GM12872 (cell line): ENCODE results near the gene C5orf15.

Experiments
- TF ChIP-seq, protein P1 (sequence below): IDR thresholded peaks from 3 replicates; pipeline ENCODE4 v1.5.1; 2011; ENCODE audit warnings: low read depth, mild to moderate bottlenecking, low read length, moderate library complexity; ENCODE audit not compliant: insufficient read depth

C5orf15 gene

DNA sequence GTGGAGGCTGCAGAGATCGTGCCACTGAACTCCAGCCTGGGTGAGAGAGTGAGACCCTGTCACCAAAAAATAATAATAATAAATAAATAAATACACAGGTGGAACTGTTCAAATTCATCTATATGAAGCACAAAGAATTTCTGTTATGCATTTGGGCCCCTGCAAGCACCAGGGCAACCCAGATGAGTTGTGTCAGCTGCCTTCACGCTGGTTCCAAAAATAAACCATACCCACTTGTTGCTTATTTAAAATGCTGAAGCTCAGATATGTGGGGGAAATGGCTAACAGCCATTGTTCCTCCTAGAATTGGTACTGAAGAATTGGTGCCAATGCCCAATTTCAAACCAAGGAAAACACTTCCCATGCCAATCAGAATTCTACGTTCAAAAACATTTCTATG is 10.5 kb upstream of the C5orf15 start:
- TF ChIP-seq, protein P1, sequence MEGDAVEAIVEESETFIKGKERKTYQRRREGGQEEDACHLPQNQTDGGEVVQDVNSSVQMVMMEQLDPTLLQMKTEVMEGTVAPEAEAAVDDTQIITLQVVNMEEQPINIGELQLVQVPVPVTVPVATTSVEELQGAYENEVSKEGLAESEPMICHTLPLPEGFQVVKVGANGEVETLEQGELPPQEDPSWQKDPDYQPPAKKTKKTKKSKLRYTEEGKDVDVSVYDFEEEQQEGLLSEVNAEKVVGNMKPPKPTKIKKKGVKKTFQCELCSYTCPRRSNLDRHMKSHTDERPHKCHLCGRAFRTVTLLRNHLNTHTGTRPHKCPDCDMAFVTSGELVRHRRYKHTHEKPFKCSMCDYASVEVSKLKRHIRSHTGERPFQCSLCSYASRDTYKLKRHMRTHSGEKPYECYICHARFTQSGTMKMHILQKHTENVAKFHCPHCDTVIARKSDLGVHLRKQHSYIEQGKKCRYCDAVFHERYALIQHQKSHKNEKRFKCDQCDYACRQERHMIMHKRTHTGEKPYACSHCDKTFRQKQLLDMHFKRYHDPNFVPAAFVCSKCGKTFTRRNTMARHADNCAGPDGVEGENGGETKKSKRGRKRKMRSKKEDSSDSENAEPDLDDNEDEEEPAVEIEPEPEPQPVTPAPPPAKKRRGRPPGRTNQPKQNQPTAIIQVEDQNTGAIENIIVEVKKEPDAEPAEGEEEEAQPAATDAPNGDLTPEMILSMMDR = no peak

DNA sequence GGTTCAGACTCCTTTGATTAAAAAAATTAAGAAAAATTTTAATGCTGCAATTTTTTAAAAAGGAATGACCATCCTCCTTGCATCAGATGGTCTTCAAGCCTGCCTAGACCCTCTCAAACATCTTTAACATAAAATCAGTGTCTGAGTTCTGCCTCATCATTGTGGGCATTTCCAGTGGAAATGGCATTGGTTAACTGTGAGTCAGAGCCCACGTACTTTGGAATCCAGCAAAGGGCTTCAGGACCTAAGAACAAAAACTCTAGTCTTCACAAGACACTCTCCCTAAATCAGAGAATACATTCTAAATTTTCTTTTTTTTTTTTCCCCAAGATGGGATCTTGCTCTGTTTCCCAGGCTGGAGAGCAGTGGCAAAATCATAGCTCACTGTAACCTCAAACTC is 9.4 kb upstream of the C5orf15 start:
- TF ChIP-seq, protein P1 = no peak

DNA sequence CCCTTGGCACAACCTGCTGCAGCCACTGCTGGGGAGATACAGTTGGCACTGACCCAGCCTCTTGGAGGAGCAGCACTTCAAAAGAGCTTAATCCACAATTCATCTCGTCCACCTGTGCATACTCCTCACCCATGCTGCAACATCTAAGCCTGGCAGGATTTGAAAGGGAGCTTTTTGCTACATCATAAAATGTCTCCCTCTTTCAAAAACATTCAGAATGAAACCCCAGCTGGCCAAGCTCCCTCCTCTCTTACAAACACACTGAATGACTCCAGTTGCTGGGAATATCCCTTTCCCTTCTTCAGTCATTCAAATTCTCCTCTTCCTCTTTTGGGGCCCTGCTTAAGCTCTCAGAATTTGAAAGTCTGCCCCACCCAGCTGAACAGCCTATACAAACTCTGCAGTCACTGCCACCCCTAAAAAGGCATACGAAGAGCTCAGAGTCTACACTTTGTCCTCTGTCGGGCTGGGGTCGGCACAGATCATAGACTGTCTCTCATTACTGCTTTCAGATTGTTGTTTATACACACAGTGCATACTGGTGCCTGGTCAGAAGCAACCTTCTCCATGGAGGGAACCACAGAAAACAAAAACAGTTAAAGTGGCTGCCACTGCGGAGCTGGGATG is 8.8 kb upstream of the C5orf15 start:
- TF ChIP-seq, protein P1 = no peak

DNA sequence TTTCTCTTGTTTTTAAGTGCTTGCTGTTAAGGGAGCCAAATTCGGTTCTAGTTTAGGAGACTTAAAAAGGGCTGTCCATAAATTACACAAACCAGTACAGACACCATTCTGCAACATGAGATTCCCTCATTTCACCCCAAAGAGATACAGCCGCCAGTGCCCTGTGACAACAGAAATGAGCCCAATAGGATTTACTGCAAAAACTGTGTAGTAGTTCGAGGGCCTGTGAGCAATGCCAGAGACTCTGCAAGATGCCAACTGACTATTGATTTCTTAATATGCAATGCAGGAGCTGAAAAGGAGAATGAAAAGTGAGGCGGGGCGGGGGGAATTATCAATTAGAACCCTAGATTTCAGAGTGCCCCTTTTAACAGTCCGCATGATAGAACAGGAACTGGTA is 5.7 kb upstream of the C5orf15 start:
- TF ChIP-seq, protein P1 = no peak

DNA sequence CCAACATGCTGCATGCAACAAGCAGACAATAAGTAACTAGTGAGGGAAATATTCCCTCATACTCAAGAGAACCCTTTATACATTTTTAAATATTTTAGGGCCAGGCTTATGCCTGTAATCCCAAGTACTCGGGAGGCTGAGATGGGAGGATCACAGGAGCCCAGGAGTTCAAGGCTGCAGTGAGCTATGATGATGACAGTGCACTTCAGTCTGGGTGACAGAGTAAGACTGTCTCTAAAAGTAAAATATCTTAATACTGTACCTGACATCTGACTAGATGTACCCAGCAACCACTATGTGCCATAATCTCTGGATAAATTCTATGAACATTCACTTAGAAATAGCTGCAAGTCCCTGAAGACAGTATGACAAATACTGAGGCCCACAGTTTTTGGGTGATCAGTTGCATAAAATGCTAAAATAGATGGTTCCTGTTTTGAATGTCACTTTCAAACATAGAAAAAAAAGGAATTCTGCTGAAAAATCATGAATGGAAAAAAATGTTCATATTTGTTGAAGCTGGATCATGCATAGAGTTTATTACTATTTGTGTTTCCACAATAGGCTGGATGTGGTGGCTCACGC is 2.0 kb upstream of the C5orf15 start:
- TF ChIP-seq, protein P1 = no peak

DNA sequence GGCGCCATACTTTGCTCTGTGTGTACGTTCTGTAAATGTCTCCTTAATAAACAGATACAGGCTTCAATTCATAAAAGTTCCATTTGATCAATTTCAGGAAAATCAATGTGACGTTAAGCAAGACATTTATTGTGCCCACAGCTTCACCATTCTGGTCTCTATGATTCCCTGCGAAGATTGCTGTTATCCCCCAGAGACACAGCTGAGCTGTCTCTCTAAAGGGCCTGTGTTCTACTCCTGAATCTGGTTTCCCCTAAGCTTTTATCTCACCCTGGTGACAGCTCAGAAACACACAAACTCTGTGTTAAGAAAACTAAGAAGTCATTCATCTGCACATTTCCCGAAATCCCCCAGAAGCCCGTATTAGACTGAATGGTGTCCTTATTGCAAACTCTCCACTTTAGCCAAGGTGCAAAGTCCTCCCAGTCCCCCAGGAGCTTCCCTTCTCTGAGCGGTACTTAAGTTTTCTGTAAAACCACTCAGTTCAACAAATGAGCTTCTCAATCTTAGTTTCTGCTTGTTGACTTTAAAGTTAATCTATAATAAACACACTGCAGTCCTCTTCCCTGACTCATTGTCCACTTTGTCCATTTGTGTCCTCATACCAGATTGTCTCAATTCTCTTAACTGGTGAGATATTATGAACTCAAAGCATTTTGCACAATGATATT is 1.4 kb upstream of the C5orf15 start:
- TF ChIP-seq, protein P1 = no peak

DNA sequence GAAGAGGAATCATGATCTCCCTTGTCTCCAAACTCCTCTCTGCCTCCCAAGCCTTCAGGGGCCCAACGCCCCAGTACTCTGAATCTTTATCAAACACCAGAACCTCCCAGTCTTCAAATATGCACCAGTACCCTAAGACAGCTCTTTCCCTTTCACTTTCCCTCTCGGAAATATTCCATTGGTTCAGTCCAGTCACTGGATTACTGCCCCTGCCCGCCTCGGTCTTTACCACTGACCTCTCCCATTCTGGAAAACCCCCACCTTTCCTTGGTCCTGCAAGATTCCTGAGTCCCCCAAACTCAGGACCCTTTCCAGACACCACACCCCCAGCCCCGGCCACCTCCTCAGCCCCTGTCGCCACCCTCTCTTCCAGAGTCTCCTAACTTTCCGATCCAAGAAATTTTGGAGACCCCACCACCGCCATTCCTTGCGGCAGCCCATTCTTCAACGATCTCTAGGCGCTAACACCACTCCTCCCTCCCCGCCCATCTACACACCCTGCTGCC is 674 bp downstream of the C5orf15 start:
- TF ChIP-seq, protein P1 = no peak
